ENCODE measurements around the gene DENND6B. TPM values are rescaled to one million over a fixed set of nuclear protein-coding genes. Genes with fewer than 3 reads are reported as not detected.

DENND6B gene
- total and polyA plus RNA-seq, 2 of the 13 experiments (the other 11 are each of a cell fraction or from before 2014, with no cell fraction given): 0.95 to 3.8 TPM

- TF ChIP-seq, protein P1, sequence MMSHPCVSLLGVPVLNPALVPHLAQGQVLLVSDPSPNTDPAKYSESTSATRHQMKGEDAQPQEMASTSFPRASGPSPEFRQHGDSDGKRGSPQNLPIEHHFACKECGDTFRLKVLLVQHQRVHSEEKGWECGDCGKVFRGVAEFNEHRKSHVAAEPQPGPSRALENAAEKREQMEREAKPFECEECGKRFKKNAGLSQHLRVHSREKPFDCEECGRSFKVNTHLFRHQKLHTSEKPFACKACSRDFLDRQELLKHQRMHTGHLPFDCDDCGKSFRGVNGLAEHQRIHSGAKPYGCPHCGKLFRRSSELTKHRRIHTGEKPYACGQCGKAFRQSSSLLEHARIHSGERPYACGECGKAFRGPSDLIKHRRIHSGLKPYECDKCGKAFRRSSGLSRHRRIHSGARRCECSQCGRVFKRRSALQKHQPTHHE (CRISPR knock-in tag; IDR thresholded peaks at IDR 0.05; ENCODE audit: borderline replicate concordance): no peak
- 0 out of 2 replicates have a peak, but pooled peaks have one; percentile 14 for TF ChIP-seq ZNF383 (CRISPR knock-in tag; IDR thresholded peaks at IDR 0.05; ENCODE audit: borderline replicate concordance)
- no peak for TF ChIP-seq ZFP37 (CRISPR knock-in tag; IDR thresholded peaks at IDR 0.05; ENCODE audit: borderline replicate concordance)
- no peak for TF ChIP-seq FOXA3 (CRISPR knock-in tag; IDR thresholded peaks at IDR 0.05)
- TF ChIP-seq DR1 (CRISPR knock-in tag; IDR thresholded peaks at IDR 0.05): no peak
- no peak; the same call in 1 of the 2 replicates for TF ChIP-seq CHD4 (IDR thresholded peaks at IDR 0.05; ENCODE audit: borderline replicate concordance, low read length)
- peak; percentile 49; the same call in 1 of the 2 replicates for TF ChIP-seq ZNF740 (CRISPR knock-in tag; IDR thresholded peaks at IDR 0.05)
- TF ChIP-seq, protein P2, sequence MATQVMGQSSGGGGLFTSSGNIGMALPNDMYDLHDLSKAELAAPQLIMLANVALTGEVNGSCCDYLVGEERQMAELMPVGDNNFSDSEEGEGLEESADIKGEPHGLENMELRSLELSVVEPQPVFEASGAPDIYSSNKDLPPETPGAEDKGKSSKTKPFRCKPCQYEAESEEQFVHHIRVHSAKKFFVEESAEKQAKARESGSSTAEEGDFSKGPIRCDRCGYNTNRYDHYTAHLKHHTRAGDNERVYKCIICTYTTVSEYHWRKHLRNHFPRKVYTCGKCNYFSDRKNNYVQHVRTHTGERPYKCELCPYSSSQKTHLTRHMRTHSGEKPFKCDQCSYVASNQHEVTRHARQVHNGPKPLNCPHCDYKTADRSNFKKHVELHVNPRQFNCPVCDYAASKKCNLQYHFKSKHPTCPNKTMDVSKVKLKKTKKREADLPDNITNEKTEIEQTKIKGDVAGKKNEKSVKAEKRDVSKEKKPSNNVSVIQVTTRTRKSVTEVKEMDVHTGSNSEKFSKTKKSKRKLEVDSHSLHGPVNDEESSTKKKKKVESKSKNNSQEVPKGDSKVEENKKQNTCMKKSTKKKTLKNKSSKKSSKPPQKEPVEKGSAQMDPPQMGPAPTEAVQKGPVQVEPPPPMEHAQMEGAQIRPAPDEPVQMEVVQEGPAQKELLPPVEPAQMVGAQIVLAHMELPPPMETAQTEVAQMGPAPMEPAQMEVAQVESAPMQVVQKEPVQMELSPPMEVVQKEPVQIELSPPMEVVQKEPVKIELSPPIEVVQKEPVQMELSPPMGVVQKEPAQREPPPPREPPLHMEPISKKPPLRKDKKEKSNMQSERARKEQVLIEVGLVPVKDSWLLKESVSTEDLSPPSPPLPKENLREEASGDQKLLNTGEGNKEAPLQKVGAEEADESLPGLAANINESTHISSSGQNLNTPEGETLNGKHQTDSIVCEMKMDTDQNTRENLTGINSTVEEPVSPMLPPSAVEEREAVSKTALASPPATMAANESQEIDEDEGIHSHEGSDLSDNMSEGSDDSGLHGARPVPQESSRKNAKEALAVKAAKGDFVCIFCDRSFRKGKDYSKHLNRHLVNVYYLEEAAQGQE (IDR thresholded peaks at IDR 0.05; ENCODE audit: borderline replicate concordance in 1 of 2, low read depth in 1 of 2, low read length in 2 of 2): peak in 1 of 2 experiments; percentile 12; a peak in 1 of 4 replicates
- TF ChIP-seq RBM39 (IDR thresholded peaks at IDR 0.05; ENCODE audit: low read depth, low read length, poor library complexity, severe bottlenecking): peak; percentile 49
- TF ChIP-seq ZNF44 (CRISPR knock-in tag; IDR thresholded peaks at IDR 0.05): 0 out of 2 replicates have a peak, but pooled peaks have one; percentile 6
- TF ChIP-seq KDM3A (CRISPR knock-in tag; IDR thresholded peaks at IDR 0.05; ENCODE audit: low read depth): no peak; the same call in 1 of the 2 replicates
- TF ChIP-seq, protein P3, sequence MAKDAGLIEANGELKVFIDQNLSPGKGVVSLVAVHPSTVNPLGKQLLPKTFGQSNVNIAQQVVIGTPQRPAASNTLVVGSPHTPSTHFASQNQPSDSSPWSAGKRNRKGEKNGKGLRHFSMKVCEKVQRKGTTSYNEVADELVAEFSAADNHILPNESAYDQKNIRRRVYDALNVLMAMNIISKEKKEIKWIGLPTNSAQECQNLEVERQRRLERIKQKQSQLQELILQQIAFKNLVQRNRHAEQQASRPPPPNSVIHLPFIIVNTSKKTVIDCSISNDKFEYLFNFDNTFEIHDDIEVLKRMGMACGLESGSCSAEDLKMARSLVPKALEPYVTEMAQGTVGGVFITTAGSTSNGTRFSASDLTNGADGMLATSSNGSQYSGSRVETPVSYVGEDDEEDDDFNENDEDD (CRISPR knock-in tag; IDR thresholded peaks at IDR 0.05; ENCODE audit: borderline replicate concordance): no peak
- TF ChIP-seq KMT2B (CRISPR knock-in tag; IDR thresholded peaks at IDR 0.05): no peak
- peak; percentile 3 for TF ChIP-seq AGO2 (optimal IDR thresholded peaks at IDR 0.05; ENCODE audit: low read depth, low read length)
Measured at GRCh38 chr22:50294319-50294656, 32.5 kb downstream of the DENND6B start (continued).

All from HepG2 (cell line).